ENCODE data around the gene UMAD1.

UMAD1 gene

DNA sequence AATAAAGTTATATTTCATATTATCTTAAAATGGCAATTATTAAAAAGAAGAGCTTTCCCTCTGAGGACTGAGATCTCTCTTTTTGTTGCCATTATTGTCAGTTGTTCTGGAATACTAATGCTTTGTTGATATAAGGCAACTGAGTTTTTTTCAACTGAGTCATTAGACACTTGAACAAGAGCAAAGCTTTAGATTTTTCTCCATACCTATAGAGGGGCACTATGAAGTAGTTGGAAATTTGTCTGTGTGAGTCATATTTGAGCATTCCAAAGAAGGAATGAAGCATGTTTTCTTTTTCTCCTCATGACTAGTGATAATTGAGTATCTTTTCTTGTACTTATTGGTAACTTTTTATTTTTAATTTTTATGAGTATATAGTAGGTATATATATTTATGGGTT, 53.3 kb downstream of the UMAD1 start:
- DNase-seq, result no peak

DNA sequence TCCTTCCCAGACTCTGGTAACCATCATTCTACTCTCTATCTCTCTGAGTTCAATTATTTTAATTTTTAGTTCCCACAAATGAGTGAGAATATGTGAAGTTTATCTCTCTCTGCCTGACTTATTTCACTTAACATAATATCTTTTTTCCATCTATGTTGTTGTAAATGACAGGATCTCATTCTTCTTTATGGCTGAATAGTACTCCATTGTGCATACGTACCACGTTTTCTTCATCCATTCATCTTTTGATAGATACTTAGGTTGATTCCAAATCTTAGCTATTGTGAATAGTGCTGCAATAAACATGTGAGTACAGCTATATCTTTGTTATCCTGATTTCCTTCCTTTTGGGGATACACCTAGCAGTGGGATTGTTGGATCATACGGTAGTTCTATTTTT, 54.0 kb downstream of the UMAD1 start:
- no peak for DNase-seq

DNA sequence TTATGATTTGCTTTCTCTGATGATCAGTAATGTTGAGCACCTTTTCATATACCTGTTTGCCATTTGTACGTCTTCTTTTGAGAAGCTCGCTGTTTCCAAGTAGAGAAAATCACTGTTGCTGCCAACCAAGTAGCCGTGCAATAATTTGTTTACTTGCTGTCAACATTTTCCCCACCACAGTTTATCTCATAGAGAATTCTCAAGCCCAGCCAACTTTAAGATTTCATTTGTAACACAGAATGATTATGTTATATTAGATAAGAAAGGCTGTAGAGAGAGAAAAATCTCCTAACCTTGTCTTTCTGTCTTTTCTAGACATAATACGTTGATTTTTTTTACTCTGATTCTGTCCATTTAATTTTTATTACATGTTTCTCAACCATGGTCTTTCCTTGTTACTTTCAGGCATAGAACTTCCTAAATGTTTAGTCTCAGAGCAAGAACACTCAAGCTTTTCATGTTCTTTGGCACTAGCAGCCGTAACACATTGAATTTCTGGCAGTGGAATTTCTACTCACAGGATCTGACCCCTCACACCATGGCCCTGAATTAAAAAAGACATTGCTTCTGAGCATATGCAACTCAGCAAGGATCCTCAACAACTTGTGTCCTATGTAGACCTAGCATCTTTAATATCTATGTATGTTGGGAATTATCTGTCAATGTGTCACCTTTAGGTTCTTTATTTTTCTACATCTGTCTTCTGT, 54.7 kb downstream of the UMAD1 start:
- no peak for DNase-seq

DNA sequence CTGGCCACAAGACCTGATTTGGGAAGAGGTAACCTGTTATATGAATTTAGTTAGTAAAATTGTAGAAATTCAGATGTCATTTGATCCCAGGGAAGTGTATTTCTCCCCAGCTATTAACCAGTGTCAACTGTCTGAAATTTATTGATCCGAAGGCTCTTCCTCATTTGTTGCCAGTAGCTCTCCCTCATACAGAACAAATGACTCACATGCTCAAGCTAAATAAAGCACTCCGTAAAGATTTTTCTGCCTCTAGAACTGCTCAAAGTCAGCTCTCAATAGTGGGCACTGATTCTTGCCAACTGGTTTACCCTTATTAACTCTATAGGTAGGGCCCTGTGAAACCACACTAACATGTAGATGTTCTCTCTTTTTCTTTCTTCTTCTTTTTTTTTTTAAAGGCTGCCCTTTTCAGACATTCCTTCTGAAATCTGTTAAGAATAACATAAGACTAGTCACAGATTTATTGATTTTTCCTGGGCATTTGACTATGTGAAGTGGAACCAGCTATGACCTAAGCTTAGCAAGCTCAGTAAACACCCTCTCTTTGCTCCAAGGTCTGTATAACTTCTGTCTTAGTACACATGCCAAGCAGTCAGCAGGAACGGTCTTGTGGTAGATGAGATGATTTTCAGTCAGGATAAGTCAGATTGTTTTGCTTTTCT, 56.0 kb downstream of the UMAD1 start:
- DNase-seq, result no peak

DNA sequence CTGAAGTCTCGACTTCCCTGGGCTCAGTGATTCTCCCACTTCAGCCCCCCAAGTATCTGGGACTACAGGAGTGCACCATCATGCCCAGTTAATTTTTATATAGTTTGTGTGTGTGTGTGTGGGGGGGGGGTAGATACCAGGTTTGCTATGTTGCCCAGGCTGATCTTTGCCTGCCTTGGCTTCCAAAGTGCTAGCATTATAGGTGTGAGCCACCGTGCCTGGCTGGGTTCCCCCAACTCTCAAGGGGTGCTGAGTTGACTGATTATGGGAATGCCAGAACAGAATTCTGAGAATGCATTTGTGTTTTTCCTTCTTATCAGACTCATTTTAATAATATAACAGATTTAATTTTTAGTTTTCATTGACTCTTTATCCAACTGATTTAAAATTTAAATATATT, 58.4 kb downstream of the UMAD1 start:
- DNase-seq, result no peak

DNA sequence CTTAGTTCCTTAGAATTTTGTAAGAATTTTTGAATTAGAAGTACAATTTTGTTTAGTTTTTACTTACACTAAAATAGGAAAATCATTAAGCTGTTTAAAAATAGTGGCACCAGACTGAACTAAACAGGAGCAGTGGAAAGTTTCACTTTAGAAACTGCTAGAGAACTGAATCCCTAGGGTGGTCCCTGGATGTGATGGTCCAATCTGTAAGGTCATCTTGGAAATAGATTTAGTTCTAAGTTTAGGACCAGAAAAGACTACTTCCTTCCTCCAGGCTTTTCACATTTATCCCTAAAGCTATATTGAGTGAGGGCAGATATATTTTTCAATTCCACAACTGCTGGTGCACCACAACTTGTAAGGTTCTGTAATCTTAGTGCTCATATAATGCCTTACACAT, 58.8 kb downstream of the UMAD1 start:
- no peak for DNase-seq

DNA sequence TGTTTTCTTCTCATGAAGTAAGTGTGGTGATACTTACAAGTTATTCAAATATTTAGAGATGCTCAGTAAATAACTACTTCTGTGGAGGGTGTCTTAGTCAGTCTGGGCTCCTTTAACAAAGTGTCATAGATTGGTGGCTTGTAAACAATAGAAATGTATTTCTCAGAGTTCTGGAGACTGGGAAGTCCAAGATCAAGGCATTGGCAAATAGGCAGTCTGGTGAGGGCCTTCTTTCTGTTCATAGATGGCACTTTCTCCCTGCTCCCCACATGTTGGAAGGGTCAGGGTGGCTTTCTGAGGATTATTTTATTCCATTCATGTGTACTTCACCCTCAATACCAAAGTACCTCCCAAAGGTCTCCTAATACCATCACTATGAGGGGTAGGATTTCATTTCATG, 59.4 kb downstream of the UMAD1 start:
- DNase-seq, result no peak

DNA sequence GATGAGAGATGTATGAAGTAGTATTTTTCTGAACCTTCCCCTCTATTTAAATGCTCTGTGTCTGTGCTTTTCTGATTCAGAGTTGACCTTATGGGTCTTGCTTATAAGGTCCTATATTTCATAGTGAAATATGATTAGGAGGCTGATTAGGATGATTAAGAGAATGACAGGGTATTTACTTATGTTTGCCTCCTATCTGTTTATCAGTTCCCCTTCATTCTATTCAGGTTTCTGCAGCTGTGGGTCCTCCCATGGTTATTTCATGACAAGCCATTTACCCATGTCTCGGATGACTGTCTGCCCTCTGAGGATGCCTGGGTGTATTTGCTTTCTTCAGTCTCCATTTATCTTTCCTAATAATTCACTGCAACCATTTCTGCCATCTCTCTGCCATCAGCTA, 61.0 kb downstream of the UMAD1 start:
- no peak for DNase-seq

DNA sequence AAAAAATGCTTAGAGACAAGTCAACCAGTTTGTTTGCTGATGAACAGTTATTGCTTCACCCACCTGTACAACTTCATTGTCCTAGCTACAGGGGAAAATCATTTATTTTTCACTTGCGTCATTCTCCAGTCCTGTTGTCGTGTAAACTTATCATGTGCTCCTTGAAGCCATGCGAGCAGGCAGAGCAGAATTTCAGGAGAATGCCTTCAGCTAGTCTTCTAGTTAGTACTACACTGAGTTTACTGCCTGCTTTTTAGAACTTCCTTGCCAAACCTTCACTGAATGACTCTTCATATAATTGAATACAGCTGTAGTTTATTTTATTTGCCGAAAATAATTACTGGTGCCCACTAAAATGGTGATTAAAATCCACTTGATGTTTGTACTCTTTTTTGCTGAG, 62.3 kb downstream of the UMAD1 start:
- no peak for DNase-seq

DNA sequence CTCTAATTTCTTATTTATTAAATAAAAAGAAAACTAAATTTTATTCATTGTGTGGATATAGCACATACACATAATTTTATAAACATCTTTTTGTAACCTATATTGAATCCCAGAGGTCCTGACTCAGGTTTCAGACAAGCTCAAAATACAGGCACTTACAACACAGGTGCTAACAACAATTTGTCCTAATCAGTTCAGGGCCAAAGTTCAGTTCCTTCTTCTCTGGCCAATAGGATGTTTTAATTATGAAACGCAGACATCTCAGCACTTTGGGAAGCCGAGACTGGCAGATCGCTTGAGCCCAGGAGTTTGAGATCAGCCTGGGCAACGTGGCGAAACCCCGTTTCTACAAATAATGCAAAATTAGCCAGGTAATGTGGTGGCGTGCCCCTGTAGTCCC, 62.9 kb downstream of the UMAD1 start:
- no peak for DNase-seq

DNA sequence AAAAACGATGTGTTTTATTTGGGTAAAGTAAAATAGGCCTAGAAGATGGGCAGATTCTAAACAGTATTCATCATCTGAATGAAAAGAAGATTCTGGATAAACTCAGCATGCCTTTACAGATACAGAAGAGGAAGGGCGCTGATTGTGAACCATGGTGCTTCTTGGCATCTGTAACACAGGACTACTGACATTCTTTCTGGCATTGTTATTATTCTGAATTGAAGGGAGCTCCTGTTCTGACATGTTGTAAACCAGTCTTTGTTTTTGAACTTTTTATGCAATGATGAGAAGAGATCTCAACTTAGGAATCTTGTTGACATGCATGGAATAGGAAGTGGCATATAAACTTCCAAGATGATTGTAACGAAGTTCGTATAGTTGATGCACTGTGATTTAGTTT, 64.3 kb downstream of the UMAD1 start:
- DNase-seq, result no peak

DNA sequence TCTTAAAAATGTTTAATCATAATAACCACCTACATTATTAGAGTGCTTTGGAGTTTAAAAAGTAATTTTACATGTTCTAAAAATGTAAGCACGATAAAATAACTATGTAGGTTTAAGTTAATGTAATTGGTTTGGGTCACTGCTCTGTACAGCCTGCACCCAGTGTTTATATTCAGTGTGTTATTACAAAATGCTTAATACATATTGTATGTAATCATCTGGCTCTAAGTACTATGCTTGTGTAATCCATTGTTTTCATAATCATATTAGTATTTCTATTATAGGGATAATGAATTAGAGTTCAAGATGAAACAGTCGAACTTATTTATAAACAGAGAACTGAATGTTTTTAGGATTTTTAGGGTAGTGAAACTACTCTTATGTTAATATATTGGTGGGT, 64.8 kb downstream of the UMAD1 start:
- no peak for DNase-seq

DNA sequence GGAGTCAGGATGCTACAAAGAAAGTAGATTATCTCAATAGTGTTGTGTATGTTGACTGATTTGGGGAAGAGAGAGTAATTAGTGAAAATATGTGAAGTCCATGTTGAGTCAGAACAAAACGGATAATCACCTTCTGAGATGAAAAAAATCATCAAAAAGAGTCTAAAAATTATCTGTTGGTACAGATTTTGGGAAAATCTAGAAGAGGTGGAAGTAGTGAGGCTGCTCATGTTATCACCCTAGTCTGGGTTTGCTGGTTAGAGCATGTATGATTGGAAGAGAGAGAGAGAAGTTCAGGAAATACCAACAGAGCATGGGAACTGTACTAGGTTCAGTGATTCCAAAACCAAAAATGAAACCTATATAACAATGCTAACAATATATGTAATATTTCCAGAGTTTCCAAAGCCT, 65.6 kb downstream of the UMAD1 start:
- no peak for DNase-seq

DNA sequence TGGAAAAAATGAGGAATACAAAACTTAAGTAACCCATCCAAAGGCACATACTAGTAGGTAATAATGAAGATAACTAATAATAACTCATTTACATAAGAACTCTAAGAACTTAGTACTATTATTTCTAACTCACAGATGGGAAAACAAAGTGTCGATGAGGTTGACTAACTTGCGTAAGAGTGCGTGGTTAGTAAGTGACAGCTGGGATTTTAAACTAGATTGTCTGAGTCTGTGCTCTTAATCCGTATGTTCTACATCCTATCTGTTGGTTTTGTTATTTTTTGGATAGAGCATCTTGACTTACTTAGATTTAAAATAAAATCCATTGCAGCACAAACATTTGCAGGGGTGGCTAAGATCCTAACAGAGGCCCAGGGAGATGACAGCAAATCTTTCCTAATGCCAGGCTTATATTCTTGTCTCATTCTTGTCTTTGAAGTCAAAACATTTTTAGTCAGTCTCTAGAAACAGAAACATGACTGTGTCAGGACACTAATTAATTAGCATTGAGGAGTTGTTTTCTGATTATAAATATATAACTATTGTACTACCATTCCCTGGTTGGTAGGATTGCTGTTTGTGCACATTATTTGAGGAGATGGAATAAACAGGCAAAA, 66.1 kb downstream of the UMAD1 start:
- no peak for DNase-seq

DNA sequence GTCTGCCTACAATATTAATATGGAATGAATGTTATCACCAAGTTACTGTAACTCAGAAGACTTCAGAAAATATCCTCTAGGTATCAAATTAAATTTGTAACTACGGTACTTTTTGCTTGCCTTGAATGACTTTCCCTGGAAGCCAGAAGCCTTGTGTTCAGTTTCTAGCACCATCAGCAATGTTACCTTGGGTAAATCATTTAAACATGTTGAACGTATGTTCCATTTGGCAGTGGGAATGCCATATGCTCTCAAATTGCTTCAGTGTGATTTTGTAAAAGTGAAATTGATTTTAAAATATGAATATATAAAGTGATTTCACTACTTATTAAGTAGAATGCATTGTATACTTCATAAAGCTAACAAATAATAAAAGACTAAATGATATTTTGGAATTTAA, 66.7 kb downstream of the UMAD1 start:
- DNase-seq, result no peak

DNA sequence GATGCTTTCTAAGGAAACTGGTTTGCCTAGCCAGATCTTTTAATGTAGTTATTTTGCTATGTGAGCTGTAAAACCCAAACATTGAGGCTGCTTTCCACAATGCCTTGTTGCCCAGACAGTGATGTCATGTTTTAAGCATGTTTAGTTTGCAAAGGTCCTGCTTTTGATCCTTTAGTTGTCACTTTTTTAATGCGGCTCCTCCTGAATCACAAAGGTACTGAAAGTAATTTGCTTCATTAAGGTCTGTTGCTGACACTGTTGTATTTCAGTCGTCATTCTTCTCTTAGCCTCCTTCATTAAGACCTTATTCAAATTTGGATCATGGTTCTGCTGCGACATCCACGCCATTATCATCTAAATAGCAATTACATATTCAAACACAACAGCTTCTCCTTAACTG, 67.3 kb downstream of the UMAD1 start:
- no peak for DNase-seq

DNA sequence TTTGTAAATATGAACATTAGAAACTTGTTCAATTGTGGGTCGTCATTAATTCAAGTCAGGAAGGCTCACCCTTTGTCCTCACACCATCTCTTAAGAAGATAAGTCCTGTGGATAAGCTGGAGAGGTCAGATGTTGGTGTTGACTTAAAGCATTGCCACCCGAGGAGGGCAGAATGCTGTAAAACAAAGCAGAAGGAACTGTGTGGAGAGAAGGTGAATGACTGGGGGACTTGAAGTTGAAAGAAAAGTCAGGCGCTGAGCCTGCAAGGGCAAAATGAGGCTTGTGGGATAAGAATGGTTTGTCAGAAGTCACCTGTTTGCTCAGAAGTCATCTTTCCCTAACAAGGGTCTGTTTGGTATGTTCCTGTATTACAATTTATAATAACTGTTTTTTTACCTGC, 68.7 kb downstream of the UMAD1 start:
- no peak for DNase-seq

DNA sequence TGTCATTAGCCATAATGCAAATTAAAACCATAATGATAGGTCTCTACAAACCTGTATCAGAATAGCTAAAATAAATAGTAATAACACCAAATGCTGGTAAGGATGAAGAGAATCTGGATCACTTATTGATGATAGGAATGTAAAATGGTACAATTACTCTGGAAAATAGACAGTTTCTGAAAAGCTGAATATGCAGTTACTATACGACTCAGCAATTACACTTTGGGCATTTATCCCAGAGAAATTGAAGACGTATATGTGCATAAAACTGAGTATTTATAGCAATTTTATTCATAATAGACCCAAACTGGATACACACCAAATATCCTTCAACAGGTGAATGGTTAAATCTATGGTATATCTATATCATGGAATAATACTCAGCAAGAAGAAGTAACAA, 69.9 kb downstream of the UMAD1 start:
- no peak for DNase-seq

DNA sequence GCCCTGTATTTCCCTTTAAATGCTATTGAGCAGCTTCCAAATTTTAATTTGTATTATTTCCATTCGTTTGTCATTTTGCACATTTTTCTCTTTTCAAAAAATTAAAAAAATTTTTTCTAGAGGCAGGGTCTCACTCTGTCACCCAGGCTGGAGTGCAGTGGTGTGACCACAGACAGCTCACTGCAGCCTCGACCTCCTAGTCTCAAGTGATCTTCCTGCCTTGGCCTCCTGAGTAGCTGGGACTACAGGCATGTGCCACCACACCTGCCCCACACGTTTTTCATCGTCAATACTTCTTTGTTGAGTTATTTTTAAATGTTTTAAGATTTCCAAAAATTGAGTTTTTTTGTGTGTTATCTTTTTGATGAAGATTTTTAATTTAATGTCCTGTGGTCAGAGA, 73.2 kb downstream of the UMAD1 start:
- DNase-seq, result no peak

DNA sequence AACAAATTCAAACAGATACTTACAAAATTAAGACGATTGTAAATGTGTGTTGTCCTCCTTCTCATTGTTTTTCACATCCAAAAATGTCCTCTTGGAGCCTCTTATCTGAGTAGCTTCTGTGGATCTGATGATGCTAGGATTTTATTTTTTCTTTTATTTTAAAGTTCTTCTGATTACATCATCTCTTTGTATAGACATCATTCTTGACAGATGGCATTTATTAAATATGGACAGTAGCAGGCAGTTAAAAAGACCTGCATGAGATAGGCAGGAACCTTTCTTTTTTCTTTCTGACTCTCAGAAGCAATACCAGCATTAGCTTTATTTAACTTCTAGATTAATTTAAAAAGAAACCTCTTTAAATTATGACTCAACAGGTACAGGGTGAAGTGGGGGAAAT, 77.9 kb downstream of the UMAD1 start, which contains the start of gene RPA3:
TSS of gene RPA3 (minus strand) at position 116 of the 400 bp plus-strand sequence. CDS start 78,189 bp downstream, outside the sequence.
- no peak for DNase-seq

DNA sequence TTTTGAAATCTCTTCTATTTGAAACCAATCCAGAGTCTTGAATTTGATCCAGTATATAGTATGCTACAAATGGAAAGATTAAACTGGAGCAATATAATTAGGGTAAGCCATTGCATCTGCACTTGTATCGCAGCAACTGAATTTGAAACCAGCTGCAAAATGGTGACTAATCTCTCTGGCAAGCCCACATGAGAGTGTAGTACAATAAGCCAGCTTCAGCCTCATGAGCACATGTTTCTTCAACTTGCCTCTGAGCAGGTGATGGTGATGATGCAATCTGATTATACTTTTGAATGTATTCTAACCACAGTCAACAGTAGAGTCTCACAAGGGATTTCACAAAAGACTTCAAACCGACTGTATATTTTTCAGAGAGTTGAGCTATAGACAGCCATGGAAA, 78.7 kb downstream of the UMAD1 start:
- DNase-seq, result peak in 1 of 2 donors; percentile 56

DNA sequence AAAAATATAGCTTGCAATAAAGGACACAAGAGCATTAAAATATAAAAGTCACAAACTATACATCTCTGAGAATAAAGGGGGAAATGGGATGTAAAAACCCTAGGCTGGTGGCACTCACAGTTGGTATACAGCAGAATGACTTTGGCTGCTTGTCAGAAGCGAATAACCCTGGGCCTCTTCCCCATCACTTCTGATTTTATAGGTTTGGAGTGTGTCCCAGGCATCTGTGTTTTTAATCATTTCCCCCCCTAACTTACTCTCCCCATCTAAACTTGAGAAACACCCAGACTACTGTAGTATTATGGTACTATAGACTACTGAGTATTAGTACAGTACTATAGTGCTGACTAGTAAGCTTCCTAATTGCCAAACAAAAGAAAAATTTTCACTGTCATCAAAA, 79.6 kb downstream of the UMAD1 start:
- DNase-seq, result no peak

DNA sequence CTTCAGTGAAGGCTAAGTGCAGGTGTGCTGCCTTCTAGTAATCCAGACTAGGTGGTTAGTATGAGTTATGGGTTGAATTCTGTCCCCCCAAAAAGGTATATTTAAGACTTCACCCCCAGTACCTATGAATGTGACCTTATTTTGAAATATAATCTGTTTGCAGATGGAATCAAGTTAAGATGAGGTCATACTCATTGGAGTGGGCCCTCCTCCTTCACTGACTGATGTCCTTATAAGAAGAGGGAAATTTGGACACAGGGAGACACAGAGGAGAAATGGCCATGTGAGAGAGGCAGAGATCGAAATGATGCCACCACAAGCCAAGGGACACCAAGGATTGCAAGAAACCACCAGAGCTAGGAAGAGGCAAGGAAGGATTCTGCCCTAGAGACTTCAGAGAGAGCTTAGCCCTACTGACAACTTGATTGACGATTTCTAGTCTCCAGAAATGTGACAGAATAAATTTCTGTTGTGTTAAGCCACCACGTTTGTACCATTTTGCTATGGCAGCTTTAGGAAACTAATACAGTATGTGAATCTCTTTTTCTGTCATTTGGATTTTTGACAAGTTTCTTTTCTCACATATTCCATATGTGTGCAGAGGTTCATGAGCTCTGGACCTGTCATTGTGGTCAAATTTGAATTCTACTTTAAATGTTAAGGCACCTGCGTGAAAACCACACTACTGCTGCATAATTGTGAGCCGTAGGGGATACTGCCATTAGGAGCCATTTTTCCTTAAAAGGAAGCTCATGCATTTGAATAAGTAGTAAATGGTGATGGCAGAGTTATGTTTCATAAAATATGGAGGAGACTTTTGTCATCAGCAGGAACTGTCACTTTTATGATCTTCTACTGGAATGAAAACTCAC, 80.4 kb downstream of the UMAD1 start:
- DNase-seq, result no peak
